Testis (tissue), 2 donors: ENCODE measurements around the gene CNFN.

ENCODE experiments used
- CTCF ChIP-seq, 3 experiments: fragments of 450-650 bp in 2 of 3; fragments of 200-600 bp in 1 of 3; sonication (generic) in 1 of 3; IDR thresholded peaks; one replicate each; pipeline ENCODE4 v1.5.1; 2016 to 2019; ENCODE audit warnings: antibody characterized with exemption in 3 of 3, mild to moderate bottlenecking in 2 of 3, moderate library complexity in 1 of 3
- POLR2A ChIP-seq: fragments of 450-650 bp; IDR thresholded peaks from one replicate; pipeline ENCODE4 v1.6.1; 2017; ENCODE audit warnings: antibody characterized with exemption, mild to moderate bottlenecking, moderate library complexity

- no peak for TF ChIP-seq CTCF (IDR thresholded peaks at IDR 0.05)
- TF ChIP-seq POLR2A, result no peak
Observed at GRCh38 chr19:42345191-42345812, 44.8 kb downstream of the CNFN start.
